HEK293 (cell line): ENCODE measurements around the gene ARHGAP10.

Experiments
- CTCF ChIA-PET: fragments of 350-600 bp; formaldehyde crosslinking; extraction: SDS; loops from one replicate; lab custom pipeline; 2021; ENCODE audit warnings: antibody characterized with exemption; lab: Yijun Ruan, JAX
- POLR2A ChIA-PET: fragments of 300-600 bp; formaldehyde crosslinking; extraction: SDS; loops from one replicate; lab custom pipeline; 2020; ENCODE audit warnings: antibody characterized with exemption, inconsistent platforms; lab: Yijun Ruan, JAX
- H3K27ac ChIP-seq: fragments of 200-500 bp; sonication (Bioruptor generic); 2 replicates; pipeline ENCODE4 v1.5.1; 2014; ENCODE audit warnings: low read depth, low read length, control low read depth, inconsistent platforms; ENCODE audit errors: extremely low read depth
- H3K36me3 ChIP-seq, 2 experiments: fragments of 200-500 bp in 1 of 2; sonication (Bioruptor generic) in 1 of 2; 1 replicate in 1 of 2; 2 replicates in 1 of 2; pipeline ENCODE4 v1.5.1; 2014 to 2017; ENCODE audit warnings: inconsistent platforms in 2 of 2, low read length in 2 of 2; ENCODE audit not compliant: control insufficient read depth in 2 of 2, insufficient read depth in 1 of 2
- H3K4me1 ChIP-seq: fragments of 200-500 bp; sonication (Bioruptor generic); 2 replicates; pipeline ENCODE4 v1.5.1; 2014; ENCODE audit warnings: mild to moderate bottlenecking, low read length, inconsistent platforms; ENCODE audit not compliant: control insufficient read depth, insufficient read depth
- H3K4me3 ChIP-seq: 2 replicates; pipeline ENCODE4 v1.5.1; 2011; ENCODE audit warnings: low read depth, mild to moderate bottlenecking, control low read depth, low read length, moderate library complexity
- H3K9me3 ChIP-seq: fragments of 200-500 bp; sonication (Bioruptor generic); 2 replicates; pipeline ENCODE4 v1.5.1; 2014; ENCODE audit warnings: low read depth, low read length, inconsistent platforms; ENCODE audit not compliant: control insufficient read depth, insufficient read depth
- AEBP2 ChIP-seq: fragments of 450-650 bp; formaldehyde crosslinking; IDR thresholded peaks from 2 replicates; pipeline ENCODE4 v1.5.1; 2016; ENCODE audit warnings: missing biosample characterization, missing genetic modification characterization, borderline replicate concordance
- BCL11B ChIP-seq: fragments of 450-650 bp; formaldehyde crosslinking; IDR thresholded peaks from 2 replicates; pipeline ENCODE4 v1.5.1; 2016; ENCODE audit warnings: low read depth, missing biosample characterization, missing genetic modification characterization
- ELK4 ChIP-seq: IDR thresholded peaks from 2 replicates; pipeline ENCODE4 v1.6.1; 2011; ENCODE audit warnings: mild to moderate bottlenecking, low read depth, low read length, borderline replicate concordance
- GFI1B ChIP-seq: fragments of 450-650 bp; formaldehyde crosslinking; IDR thresholded peaks from 2 replicates; pipeline ENCODE4 v1.5.1; 2016; ENCODE audit warnings: missing biosample characterization, missing genetic modification characterization
- GLIS1 ChIP-seq: fragments of 450-650 bp; formaldehyde crosslinking; IDR thresholded peaks from 2 replicates; pipeline ENCODE4 v1.5.1; 2016; ENCODE audit warnings: missing biosample characterization, missing genetic modification characterization
- INSM2 ChIP-seq: fragments of 450-650 bp; formaldehyde crosslinking; IDR thresholded peaks from 2 replicates; pipeline ENCODE4 v1.5.1; 2016; ENCODE audit warnings: missing biosample characterization, missing genetic modification characterization
- OVOL3 ChIP-seq: fragments of 450-650 bp; formaldehyde crosslinking; IDR thresholded peaks from 2 replicates; pipeline ENCODE4 v1.5.1; 2016; ENCODE audit warnings: missing biosample characterization, missing genetic modification characterization
- ZEB2 ChIP-seq: fragments of 450-650 bp; formaldehyde crosslinking; IDR thresholded peaks from 2 replicates; pipeline ENCODE4 v1.5.1; 2016; ENCODE audit warnings: missing biosample characterization, missing genetic modification characterization
- ZFP69B ChIP-seq: fragments of 450-650 bp; formaldehyde crosslinking; IDR thresholded peaks from 2 replicates; pipeline ENCODE4 v1.5.1; 2016; ENCODE audit warnings: missing biosample characterization, missing genetic modification characterization
- ZIC2 ChIP-seq: fragments of 450-650 bp; formaldehyde crosslinking; IDR thresholded peaks from 2 replicates; pipeline ENCODE4 v1.5.1; 2016; ENCODE audit warnings: missing biosample characterization, missing genetic modification characterization
- ZNF10 ChIP-seq: fragments of 450-650 bp; formaldehyde crosslinking; IDR thresholded peaks from 2 replicates; pipeline ENCODE4 v1.5.1; 2017; ENCODE audit warnings: missing biosample characterization, missing genetic modification characterization
- ZNF114 ChIP-seq: fragments of 450-650 bp; formaldehyde crosslinking; IDR thresholded peaks from 2 replicates; pipeline ENCODE4 v1.5.0; 2017; ENCODE audit warnings: missing biosample characterization, missing genetic modification characterization
- ZNF132 ChIP-seq: fragments of 450-650 bp; formaldehyde crosslinking; IDR thresholded peaks from 2 replicates; pipeline ENCODE4 v1.5.1; 2017; ENCODE audit warnings: missing biosample characterization, missing genetic modification characterization, borderline replicate concordance
- ZNF169 ChIP-seq: fragments of 450-650 bp; formaldehyde crosslinking; IDR thresholded peaks from 2 replicates; pipeline ENCODE4 v1.5.1; 2016; ENCODE audit warnings: missing biosample characterization, missing genetic modification characterization
- ZNF362 ChIP-seq: fragments of 450-650 bp; formaldehyde crosslinking; IDR thresholded peaks from 2 replicates; pipeline ENCODE4 v1.5.1; 2016; ENCODE audit warnings: missing biosample characterization, missing genetic modification characterization
- ZNF433 ChIP-seq: fragments of 450-650 bp; formaldehyde crosslinking; IDR thresholded peaks from 2 replicates; pipeline ENCODE4 v1.5.1; 2016; ENCODE audit warnings: missing biosample characterization, missing genetic modification characterization, low read depth
- ZNF510 ChIP-seq: fragments of 450-650 bp; formaldehyde crosslinking; IDR thresholded peaks from 2 replicates; pipeline ENCODE4 v1.5.1; 2018; ENCODE audit warnings: mild to moderate bottlenecking, missing genetic modification characterization, missing biosample characterization; ENCODE audit not compliant: insufficient replicate concordance
- ZNF521 ChIP-seq: fragments of 450-650 bp; formaldehyde crosslinking; IDR thresholded peaks from 2 replicates; pipeline ENCODE4 v1.5.1; 2017; ENCODE audit warnings: missing biosample characterization, mild to moderate bottlenecking, missing genetic modification characterization
- ZNF530 ChIP-seq: fragments of 450-650 bp; formaldehyde crosslinking; IDR thresholded peaks from 2 replicates; pipeline ENCODE4 v1.5.1; 2016; ENCODE audit warnings: low read depth, missing biosample characterization, missing genetic modification characterization
- ZNF571 ChIP-seq: fragments of 450-650 bp; formaldehyde crosslinking; IDR thresholded peaks from 2 replicates; pipeline ENCODE4 v1.5.0; 2017; ENCODE audit warnings: missing biosample characterization, missing genetic modification characterization
- ZNF677 ChIP-seq: fragments of 450-650 bp; IDR thresholded peaks from 2 replicates; pipeline ENCODE4 v1.5.0; 2018; ENCODE audit warnings: missing biosample characterization, mild to moderate bottlenecking, missing genetic modification characterization, moderate library complexity

ARHGAP10 gene

GRCh38 chr4:148068065-148068911, 336.4 kb downstream of the ARHGAP10 start:
- POLR2A ChIA-PET = no interaction called here
- Histone ChIP-seq H3K27ac (no peak overlapping the region), H3K36me3 (peaks cover 0 to 7% of the 10 kb centered on the region in 2 experiments; a peak in 1 of 3 replicates), H3K4me3 (no peak overlapping the region)
- CTCF ChIA-PET = no interaction called here
- no peak for TF ChIP-seq ELK4
- no peak for TF ChIP-seq ZNF362
- no peak for TF ChIP-seq ZNF433 (tag by site-specific recombination)
- TF ChIP-seq ZNF10 (tag by site-specific recombination) = no peak
- no peak for TF ChIP-seq ZNF132 (tag by site-specific recombination)
- no peak for TF ChIP-seq GFI1B (tag by site-specific recombination)
- TF ChIP-seq OVOL3 = no peak
- TF ChIP-seq BCL11B = no peak
- no peak for TF ChIP-seq ZNF114 (tag by site-specific recombination)
- TF ChIP-seq ZNF521 (tag by site-specific recombination) = no peak
- no peak for TF ChIP-seq ZNF677 (tag by site-specific recombination)
- TF ChIP-seq, all 188 proteins: peak for 0
- Histone ChIP-seq H3K9me3 (no peaks in the 10 kb centered on the region), H3K4me1 (no peaks in the 10 kb centered on the region)

GRCh38 chr4:148069086-148069894, 337.4 kb downstream of the ARHGAP10 start:
- POLR2A ChIA-PET = no interaction called here
- Histone ChIP-seq H3K4me3 (no peak overlapping the region), H3K4me1 (no peaks in the 10 kb centered on the region), H3K27ac (no peak overlapping the region), H3K36me3 (peaks cover 0 to 10% of the 10 kb centered on the region in 2 experiments; a peak in 1 of 3 replicates), H3K9me3 (no peaks in the 10 kb centered on the region)
- CTCF ChIA-PET = no interaction called here
- TF ChIP-seq AEBP2 (no peak), ZNF521 (tag by site-specific recombination) (no peak), ZEB2 (tag by site-specific recombination) (no peak), ZNF571 (tag by site-specific recombination) (no peak), INSM2 (no peak), ZFP69B (tag by site-specific recombination) (no peak), ZNF510 (tag by site-specific recombination) (no peak), ZNF169 (tag by site-specific recombination) (no peak), ZIC2 (tag by site-specific recombination) (no peak), GLIS1 (tag by site-specific recombination) (no peak), ZNF530 (no peak)
